IMR-90 (cell line): ENCODE data around the gene C7. TPM values are rescaled to one million over a fixed set of nuclear protein-coding genes. Genes with fewer than 3 reads are reported as not detected.

Experiments used
- ATAC-seq: fragments of 200-7000 bp; cut with Tn5 transposase; 2 replicates; pipeline ENCODE4 v1.9.1; 2020; ENCODE audit warnings: low read depth, mild to moderate bottlenecking, moderate library complexity
- BruUV-seq: library from RNA; stranded (reverse); fragments of 400-500 nt; replicated peaks from 2 replicates; lab custom pipeline; 2021; lab: Mats Ljungman, UMichigan
- CTCF ChIA-PET: fragments of 300-600 bp; formaldehyde crosslinking; extraction: SDS; loops from one replicate; lab custom pipeline; 2021; ENCODE audit warnings: antibody characterized with exemption; lab: Yijun Ruan, JAX
- POLR2A ChIA-PET: fragments of 300-600 bp; sonication (Branson Sonifier 250); formaldehyde crosslinking; loops from one replicate; lab custom pipeline; 2022; ENCODE audit warnings: antibody characterized with exemption; ENCODE audit not compliant: unreplicated experiment; lab: Charles Lee
- DNase-seq: peaks from one replicate; pipeline ENCODE4 v3.0.0; 2013
- H2AFZ ChIP-seq: replicated peaks from 2 replicates; pipeline ENCODE3; 2013; ENCODE audit warnings: low read length, mild to moderate bottlenecking; ENCODE audit not compliant: poor library complexity
- H2AK5ac ChIP-seq: 2 replicates; pipeline ENCODE4 v1.6.1; 2013; ENCODE audit warnings: low read depth, low read length, inconsistent platforms
- H2AK9ac ChIP-seq: replicated peaks from 2 replicates; pipeline ENCODE3; 2013; ENCODE audit warnings: mild to moderate bottlenecking, low read depth, low read length, moderate library complexity; ENCODE audit not compliant: poor library complexity
- H2BK120ac ChIP-seq: 2 replicates; pipeline ENCODE4 v1.6.1; 2013; ENCODE audit warnings: low read depth, low read length, inconsistent platforms
- H2BK15ac ChIP-seq: 3 replicates; pipeline ENCODE4 v1.6.1; 2013; ENCODE audit warnings: low read depth, low read length, inconsistent platforms
- H2BK20ac ChIP-seq: 2 replicates; pipeline ENCODE4 v1.6.1; 2013; ENCODE audit warnings: low read depth, mild to moderate bottlenecking, inconsistent platforms, low read length, moderate library complexity
- H2BK5ac ChIP-seq: 2 replicates; pipeline ENCODE4 v1.6.1; 2013; ENCODE audit warnings: mild to moderate bottlenecking, low read depth, low read length, inconsistent platforms; ENCODE audit not compliant: poor library complexity, severe bottlenecking
- H3K14ac ChIP-seq: replicated peaks from 2 replicates; pipeline ENCODE4 v1.6.1; 2013; ENCODE audit warnings: low read depth, low read length, inconsistent platforms
- H3K18ac ChIP-seq: 2 replicates; pipeline ENCODE4 v1.6.1; 2013; ENCODE audit warnings: low read depth, low read length, control low read depth
- H3K23ac ChIP-seq: 2 replicates; pipeline ENCODE4 v1.6.1; 2013; ENCODE audit warnings: low read depth, low read length, inconsistent platforms
- H3K27ac ChIP-seq: 2 replicates; pipeline ENCODE4 v1.5.1; 2013; ENCODE audit warnings: mild to moderate bottlenecking, control low read depth, low read length; ENCODE audit not compliant: insufficient read depth
- H3K27me3 ChIP-seq: 2 replicates; pipeline ENCODE4 v1.6.1; 2013; ENCODE audit warnings: low read length; ENCODE audit not compliant: control insufficient read depth, insufficient read depth
- H3K36me3 ChIP-seq: 2 replicates; pipeline ENCODE4 v1.6.1; 2013; ENCODE audit warnings: low read length, mixed read lengths; ENCODE audit not compliant: control insufficient read depth, insufficient read depth
- H3K4ac ChIP-seq: 2 replicates; pipeline ENCODE4 v1.6.1; 2013; ENCODE audit warnings: low read depth, low read length, inconsistent platforms
- H3K4me1 ChIP-seq: 2 replicates; pipeline ENCODE4 v1.6.1; 2013; ENCODE audit warnings: low read length, mixed read lengths; ENCODE audit not compliant: control insufficient read depth, insufficient read depth
- H3K4me2 ChIP-seq: 2 replicates; pipeline ENCODE4 v1.6.1; 2013; ENCODE audit warnings: low read depth, mild to moderate bottlenecking, control low read depth, low read length, moderate library complexity
- H3K4me3 ChIP-seq: 2 replicates; pipeline ENCODE4 v1.5.1; 2013; ENCODE audit warnings: low read depth, mild to moderate bottlenecking, control low read depth, low read length, moderate library complexity; ENCODE audit not compliant: insufficient read depth
- H3K56ac ChIP-seq: 2 replicates; pipeline ENCODE4 v1.6.1; 2013; ENCODE audit warnings: low read length, inconsistent platforms; ENCODE audit not compliant: insufficient read depth; ENCODE audit errors: extremely low read depth
- H3K79me1 ChIP-seq, 2 experiments: 2 replicates each; pipeline ENCODE4 v1.6.1; 2013; ENCODE audit warnings: low read length in 2 of 2, inconsistent platforms in 1 of 2, low read depth in 1 of 2
- H3K9ac ChIP-seq: 2 replicates; pipeline ENCODE4 v1.6.1; 2013; ENCODE audit warnings: low read depth, low read length, control low read depth
- H3K9me1 ChIP-seq: 2 replicates; pipeline ENCODE4 v1.6.1; 2013; ENCODE audit warnings: low read length, inconsistent platforms; ENCODE audit not compliant: insufficient read depth
- H3K9me3 ChIP-seq: 2 replicates; pipeline ENCODE4 v1.6.1; 2013; ENCODE audit warnings: low read length; ENCODE audit not compliant: control insufficient read depth, insufficient read depth
- H4K20me1 ChIP-seq: 2 replicates; pipeline ENCODE4 v1.6.1; 2013; ENCODE audit warnings: low read length, inconsistent platforms; ENCODE audit not compliant: insufficient read depth
- H4K5ac ChIP-seq: 2 replicates; pipeline ENCODE4 v1.6.1; 2013; ENCODE audit warnings: mild to moderate bottlenecking, low read depth, low read length, control low read depth
- H4K8ac ChIP-seq, 2 experiments: 2 replicates each; pipeline ENCODE4 v1.6.1; 2013; ENCODE audit warnings: low read depth in 2 of 2, low read length in 2 of 2, control low read depth in 1 of 2, inconsistent platforms in 1 of 2
- H4K91ac ChIP-seq: 2 replicates; pipeline ENCODE4 v1.6.1; 2013; ENCODE audit warnings: low read depth, low read length, inconsistent platforms; ENCODE audit not compliant: insufficient read depth
- BHLHE40 ChIP-seq: fragments of 150-350 bp; IDR thresholded peaks from 2 replicates; pipeline ENCODE4 v1.6.1; 2016; ENCODE audit warnings: mild to moderate bottlenecking, low read depth, low read length
- CHD1 ChIP-seq: IDR thresholded peaks from 2 replicates; pipeline ENCODE4 v1.6.1; 2012; ENCODE audit warnings: low read depth, low read length, improper control_type of control experiment
- MAFK ChIP-seq: IDR thresholded peaks from 2 replicates; pipeline ENCODE4 v1.6.1; 2012; ENCODE audit warnings: low read depth, low read length, improper control_type of control experiment
- MAZ ChIP-seq: IDR thresholded peaks from 2 replicates; pipeline ENCODE4 v1.6.1; 2012; ENCODE audit warnings: low read depth, mild to moderate bottlenecking, low read length, improper control_type of control experiment, moderate library complexity, borderline replicate concordance
- RAD21 ChIP-seq: IDR thresholded peaks from 2 replicates; pipeline ENCODE4 v1.6.1; 2012; ENCODE audit warnings: low read length, improper control_type of control experiment
- RCOR1 ChIP-seq: IDR thresholded peaks from 2 replicates; pipeline ENCODE4 v1.6.1; 2012; ENCODE audit warnings: mild to moderate bottlenecking, low read length, improper control_type of control experiment; ENCODE audit not compliant: insufficient replicate concordance
- SMC3 ChIP-seq: fragments of 150-350 bp; IDR thresholded peaks from 2 replicates; pipeline ENCODE4 v1.6.1; 2016; ENCODE audit warnings: low read depth, mild to moderate bottlenecking, antibody characterized with exemption, low read length, moderate library complexity
- USF2 ChIP-seq: fragments of 150-350 bp; IDR thresholded peaks from 2 replicates; pipeline ENCODE4 v1.6.1; 2017; ENCODE audit warnings: mild to moderate bottlenecking, antibody characterized with exemption, low read length, low read depth
- whole genome bisulfite sequencing, 2 experiments: methylation state at CpG; one replicate each; pipeline versions ENCODE4 v1.1.5 to v1.1.7; 2013; ENCODE audit warnings: missing lambda C conversion rate in 2 of 2; ENCODE audit not compliant: insufficient read length in 1 of 2; ENCODE audit errors: extremely low coverage in 2 of 2; 5-methylcytosine and 5-hydroxymethylcytosine counted together
- dilution Hi-C: fragments of 300-500 bp; cut with HindIII; formaldehyde crosslinking; loops from one replicate; pipeline ENCODE4 v1.14.3; 2018; ENCODE audit warnings: low sequenced_read_pairs; ENCODE audit not compliant: unreplicated experiment
- in situ Hi-C: fragments of 300-500 bp; cut with MboI; formaldehyde crosslinking; loops from 3 replicates; pipeline ENCODE4 v1.14.3; 2019; ENCODE audit warnings: low sequenced_read_pairs, inconsistent platforms, mixed read lengths
- intact Hi-C: fragments of 100-400 bp; cut with micrococcal nuclease; formaldehyde crosslinking; loops from 2 replicates; pipeline ENCODE4 v1.10.0; 2022
- polyA plus RNA-seq, 3 experiments: library from polyadenylated mRNA; depleted of rRNA; stranded (reverse); fragments of >200 nt; gene quantifications; 2 replicates each; pipeline ENCODE4 v1.2.3, GENCODE V29; 2012; ENCODE audit warnings: low replicate concordance in 1 of 3
- total RNA-seq: library from RNA; depleted of rRNA; stranded (reverse); fragments of >200 nt; gene quantifications from 2 replicates; pipeline ENCODE4 v1.2.3, GENCODE V29; 2012

C7 gene
- total and polyA plus RNA-seq, 2 of the 4 experiments (the other 2 are of a cell fraction), result 0.54 to 1.8 TPM

GRCh38 chr5:40909723-40910122, 426 bp downstream of the C7 start:
- no peak for ATAC-seq
- no peak overlapping the region for H3K9ac ChIP-seq
- H3K23ac ChIP-seq, result no peak overlapping the region
- in situ Hi-C loops (loop anchor here (10.0 to 25.0 kb wide), 3 partner anchors 435 to 925 kb away; no protein-coding TSS in a partner anchor), intact Hi-C loops (loop anchor here (5.0 to 10.0 kb wide), 2 partner anchors 83 to 515 kb away; no protein-coding TSS in a partner anchor), dilution Hi-C loops (no loop called here)
- H4K20me1 ChIP-seq, result no peaks in the 10 kb centered on the region
- H3K27me3 ChIP-seq, result no peaks in the 10 kb centered on the region
- H3K9me3 ChIP-seq, result no peaks in the 10 kb centered on the region
- H3K56ac ChIP-seq, result no peak overlapping the region
- no peaks in the 10 kb centered on the region for H3K36me3 ChIP-seq
- WGBS, 2 experiments, result no CpG with 5 or more reads among the region's 2 CpGs
- H3K4me2 ChIP-seq, result no peak overlapping the region
- H3K27ac ChIP-seq, result no peak overlapping the region; the same call in 1 of the 2 replicates
- H4K5ac ChIP-seq, result no peak overlapping the region; the same call in 1 of the 2 replicates
- CTCF ChIA-PET, result no interaction called here
- peaks cover 7% of the 10 kb centered on the region; the same call in 1 of the 2 replicates for H3K4me1 ChIP-seq
- no peak overlapping the region for H3K18ac ChIP-seq
- POLR2A ChIA-PET, result no interaction called here
- H3K9me1 ChIP-seq, result no peaks in the 10 kb centered on the region
- H2BK5ac ChIP-seq, result no peak overlapping the region
- H3K4ac ChIP-seq, result no peak overlapping the region
- no peak overlapping the region for H4K91ac ChIP-seq
- H2AK5ac ChIP-seq, result no peak overlapping the region
- H2AFZ ChIP-seq, result no peak overlapping the region
- H3K79me1 ChIP-seq, result no peaks in the 10 kb centered on the region
- no peak overlapping the region for H2BK15ac ChIP-seq
- H3K14ac ChIP-seq, result no peak overlapping the region
- H2AK9ac ChIP-seq, result no peak overlapping the region
- H3K4me3 ChIP-seq, result no peak overlapping the region
- no peak overlapping the region for H4K8ac ChIP-seq
- TF ChIP-seq USF2, result no peak
- no peak for TF ChIP-seq MAFK
- TF ChIP-seq RAD21, result no peak
- TF ChIP-seq BHLHE40, result no peak
- no peak for TF ChIP-seq MAZ
- no peak for TF ChIP-seq CHD1
- no peak for TF ChIP-seq SMC3
- TF ChIP-seq RCOR1, result no peak
- peak; percentile 21 for DNase-seq
- no peak overlapping the region for H2BK20ac ChIP-seq
- no TSS peak for BruUV-seq
- no peak overlapping the region for H2BK120ac ChIP-seq
